ENCODE measurements around the gene MAST1.
A peak's percentile ranks its signal among the peaks of the same experiment; 100 is the strongest.
"Not testable (repeated sequence)": the region's sequence is repeated elsewhere in the genome, so short reads cannot be mapped to it uniquely, and the experiment has no call there.

MAST1 gene

DNA sequence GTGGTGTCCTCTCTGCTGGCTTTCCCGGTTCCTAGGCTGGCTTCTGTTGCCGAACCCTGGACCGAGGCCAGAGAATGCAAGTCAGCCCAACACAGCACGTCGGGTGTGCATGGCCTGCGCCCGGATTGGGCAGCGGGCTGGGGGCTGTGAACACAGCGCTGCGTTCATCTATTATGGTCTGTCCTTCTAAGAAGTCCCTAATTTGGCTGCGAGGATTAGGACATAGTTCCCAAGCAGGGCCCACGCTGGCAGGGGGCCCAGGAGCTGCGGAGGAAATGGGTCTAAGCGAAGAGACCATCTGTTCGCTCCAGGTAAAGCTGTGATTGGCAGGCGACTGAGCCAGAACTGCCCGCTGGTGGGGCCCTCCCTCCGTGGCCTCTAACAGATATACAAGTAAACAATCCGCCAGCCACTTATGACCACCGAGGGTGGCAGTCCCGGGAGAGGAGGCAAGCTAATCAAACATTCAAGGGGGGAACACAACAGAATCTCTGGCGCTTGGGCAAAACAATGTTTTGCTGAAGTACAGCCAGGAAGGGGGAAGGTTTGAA lies 74.8 kb downstream of the MAST1 start:
- no peaks in the 10 kb centered on the region for H3K27me3 ChIP-seq (ENCODE audit: insufficient read depth, low read length, poor library complexity, severe bottlenecking)
- H3K36me3 ChIP-seq (ENCODE audit: insufficient read depth, low read length) = no peaks in the 10 kb centered on the region
- no peaks in the 10 kb centered on the region for H3F3A ChIP-seq (ENCODE audit: low read depth)
- peaks cover 3% of the 10 kb centered on the region; the same call in 1 of the 2 replicates for H3K79me2 ChIP-seq (ENCODE audit: insufficient read depth, low read length)
- peak overlapping the region; percentile 73 for H3K9ac ChIP-seq (ENCODE audit: low read depth, low read length, poor library complexity, severe bottlenecking)
- no peaks in the 10 kb centered on the region for H3K9me3 ChIP-seq (ENCODE audit: insufficient read depth, low read depth, low read length)
- no peaks in the 10 kb centered on the region for H4K20me1 ChIP-seq (ENCODE audit: insufficient read depth, low read length, poor library complexity, severe bottlenecking)
- no peaks in the 10 kb centered on the region for H3K9me2 ChIP-seq (replicated peaks; ENCODE audit: low read depth, low read length)
- peaks cover 36% of the 10 kb centered on the region for H3K4me1 ChIP-seq (ENCODE audit: insufficient read depth, low read length, poor library complexity, severe bottlenecking)
- H3K4me2 ChIP-seq (ENCODE audit: low read depth, low read length, poor library complexity, severe bottlenecking) = peak overlapping the region; percentile 80
- TF ChIP-seq, protein P1, sequence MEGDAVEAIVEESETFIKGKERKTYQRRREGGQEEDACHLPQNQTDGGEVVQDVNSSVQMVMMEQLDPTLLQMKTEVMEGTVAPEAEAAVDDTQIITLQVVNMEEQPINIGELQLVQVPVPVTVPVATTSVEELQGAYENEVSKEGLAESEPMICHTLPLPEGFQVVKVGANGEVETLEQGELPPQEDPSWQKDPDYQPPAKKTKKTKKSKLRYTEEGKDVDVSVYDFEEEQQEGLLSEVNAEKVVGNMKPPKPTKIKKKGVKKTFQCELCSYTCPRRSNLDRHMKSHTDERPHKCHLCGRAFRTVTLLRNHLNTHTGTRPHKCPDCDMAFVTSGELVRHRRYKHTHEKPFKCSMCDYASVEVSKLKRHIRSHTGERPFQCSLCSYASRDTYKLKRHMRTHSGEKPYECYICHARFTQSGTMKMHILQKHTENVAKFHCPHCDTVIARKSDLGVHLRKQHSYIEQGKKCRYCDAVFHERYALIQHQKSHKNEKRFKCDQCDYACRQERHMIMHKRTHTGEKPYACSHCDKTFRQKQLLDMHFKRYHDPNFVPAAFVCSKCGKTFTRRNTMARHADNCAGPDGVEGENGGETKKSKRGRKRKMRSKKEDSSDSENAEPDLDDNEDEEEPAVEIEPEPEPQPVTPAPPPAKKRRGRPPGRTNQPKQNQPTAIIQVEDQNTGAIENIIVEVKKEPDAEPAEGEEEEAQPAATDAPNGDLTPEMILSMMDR (conservative IDR thresholded peaks at IDR 0.05; ENCODE audit: low read length) = no peak
- TF ChIP-seq EZH2phosphoT487 (IDR thresholded peaks at IDR 0.05; ENCODE audit: borderline replicate concordance) = no peak
- H2AFZ ChIP-seq (ENCODE audit: low read length) = no peak overlapping the region
- H3K4me3 ChIP-seq (ENCODE audit: low read length, poor library complexity, severe bottlenecking) = peak overlapping the region; percentile 70

DNA sequence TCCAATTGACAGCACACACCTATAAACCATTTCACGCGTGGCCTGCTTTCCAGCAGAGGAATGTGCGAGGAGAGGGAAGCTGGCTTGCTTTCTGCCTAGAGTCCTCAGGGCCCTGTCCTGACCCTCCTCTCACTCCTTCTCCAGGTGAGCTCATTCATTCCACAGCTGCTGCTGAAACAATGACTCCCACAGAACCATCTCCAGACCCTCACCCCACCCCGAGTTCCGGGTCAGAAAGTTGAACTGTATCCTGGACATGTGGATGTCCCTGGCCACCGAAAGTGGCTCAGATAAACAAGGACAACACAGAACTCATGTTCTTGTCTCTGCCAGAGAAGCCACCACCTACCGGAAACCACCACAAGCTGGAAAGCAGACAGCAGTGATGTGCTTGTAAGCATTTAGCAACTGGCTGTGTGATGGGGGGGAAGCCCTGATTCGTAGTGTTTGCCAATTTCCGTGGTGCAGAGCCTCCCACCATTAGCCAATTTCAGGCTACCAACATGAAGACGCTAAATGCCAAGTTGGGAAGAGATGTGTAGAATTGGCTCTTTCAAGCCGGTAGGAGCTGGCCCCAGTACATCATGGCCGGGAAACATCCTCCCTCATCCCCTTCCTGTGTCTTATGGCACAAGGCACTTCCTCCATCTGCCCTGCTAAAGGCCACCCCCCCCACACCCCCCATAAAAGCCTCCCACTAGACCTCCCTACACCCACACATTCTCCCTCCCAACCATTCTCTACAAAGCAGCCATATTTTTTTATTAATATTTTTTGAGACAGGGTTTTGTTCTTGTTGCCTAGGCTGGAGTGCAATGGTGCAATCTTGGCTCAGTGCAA lies 75.8 kb downstream of the MAST1 start:
- TF ChIP-seq EZH2phosphoT487 (IDR thresholded peaks at IDR 0.05; ENCODE audit: borderline replicate concordance) = no peak
- TF ChIP-seq, protein P1 (conservative IDR thresholded peaks at IDR 0.05; ENCODE audit: low read length) = no peak
- H3F3A ChIP-seq (ENCODE audit: low read depth) = no peaks in the 10 kb centered on the region
- peak overlapping the region; percentile 80 for H3K4me2 ChIP-seq (ENCODE audit: low read depth, low read length, poor library complexity, severe bottlenecking)
- H3K27me3 ChIP-seq (ENCODE audit: insufficient read depth, low read length, poor library complexity, severe bottlenecking) = no peaks in the 10 kb centered on the region
- H4K20me1 ChIP-seq (ENCODE audit: insufficient read depth, low read length, poor library complexity, severe bottlenecking) = no peaks in the 10 kb centered on the region
- no peaks in the 10 kb centered on the region for H3K9me2 ChIP-seq (replicated peaks; ENCODE audit: low read depth, low read length)
- no peaks in the 10 kb centered on the region for H3K36me3 ChIP-seq (ENCODE audit: insufficient read depth, low read length)
- H3K79me2 ChIP-seq (ENCODE audit: insufficient read depth, low read length) = peaks cover 7% of the 10 kb centered on the region; the same call in 1 of the 2 replicates
- peak overlapping the region; percentile 70 for H3K4me3 ChIP-seq (ENCODE audit: low read length, poor library complexity, severe bottlenecking)
- H3K9ac ChIP-seq (ENCODE audit: low read depth, low read length, poor library complexity, severe bottlenecking) = peak overlapping the region; percentile 73
- H3K9me3 ChIP-seq (ENCODE audit: insufficient read depth, low read depth, low read length) = no peaks in the 10 kb centered on the region
- peak overlapping the region; percentile 35; the same call in 1 of the 2 replicates for H2AFZ ChIP-seq (ENCODE audit: low read length)
- peaks cover 44% of the 10 kb centered on the region for H3K4me1 ChIP-seq (ENCODE audit: insufficient read depth, low read length, poor library complexity, severe bottlenecking)

DNA sequence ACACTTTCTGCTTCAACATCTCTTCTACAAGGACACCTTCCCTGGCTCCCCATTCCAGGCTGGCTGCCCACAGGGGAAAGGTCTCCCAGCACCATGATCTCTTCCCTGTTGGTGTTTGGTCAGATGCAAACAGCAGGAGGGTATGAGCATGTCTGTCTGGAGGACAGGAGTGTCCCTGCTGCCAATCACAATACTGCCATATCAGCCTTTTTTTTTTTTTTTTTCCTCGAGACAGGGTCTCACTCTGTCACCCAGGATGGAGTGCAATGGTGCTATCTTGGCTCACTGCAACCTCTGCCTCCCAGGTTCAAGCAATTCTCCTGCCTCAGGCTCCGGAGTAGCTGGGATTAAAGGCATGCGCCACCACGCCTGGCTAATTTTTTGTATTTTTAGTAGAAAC lies 77.5 kb downstream of the MAST1 start:
- not testable (repeated sequence) for H3K9me3 ChIP-seq (ENCODE audit: insufficient read depth, low read depth, low read length); H3F3A ChIP-seq (ENCODE audit: low read depth); H3K27me3 ChIP-seq (ENCODE audit: insufficient read depth, low read length, poor library complexity, severe bottlenecking); H4K20me1 ChIP-seq (ENCODE audit: insufficient read depth, low read length, poor library complexity, severe bottlenecking); H3K4me2 ChIP-seq (ENCODE audit: low read depth, low read length, poor library complexity, severe bottlenecking); H3K36me3 ChIP-seq (ENCODE audit: insufficient read depth, low read length); H3K9me2 ChIP-seq (replicated peaks; ENCODE audit: low read depth, low read length); H3K79me2 ChIP-seq (ENCODE audit: insufficient read depth, low read length); H2AFZ ChIP-seq (ENCODE audit: low read length); H3K4me3 ChIP-seq (ENCODE audit: low read length, poor library complexity, severe bottlenecking)
- H3K9ac ChIP-seq (ENCODE audit: low read depth, low read length, poor library complexity, severe bottlenecking) = peak overlapping the region; percentile 73
- peaks cover 44% of the 10 kb centered on the region for H3K4me1 ChIP-seq (ENCODE audit: insufficient read depth, low read length, poor library complexity, severe bottlenecking)
